IMR-90 (cell line): ENCODE measurements around the gene CTRL. TPM values are rescaled to one million over a fixed set of nuclear protein-coding genes. Genes with fewer than 3 reads are reported as not detected.

ENCODE experiments used
- ATAC-seq: fragments of 200-7000 bp; cut with Tn5 transposase; 2 replicates; pipeline ENCODE4 v1.9.1; 2020; ENCODE audit warnings: low read depth, mild to moderate bottlenecking, moderate library complexity
- BruUV-seq: library from RNA; stranded (reverse); fragments of 400-500 nt; replicated peaks from 2 replicates; lab custom pipeline; 2021; lab: Mats Ljungman, UMichigan
- CTCF ChIA-PET: fragments of 300-600 bp; formaldehyde crosslinking; extraction: SDS; loops from one replicate; lab custom pipeline; 2021; ENCODE audit warnings: antibody characterized with exemption; lab: Yijun Ruan, JAX
- POLR2A ChIA-PET: fragments of 300-600 bp; sonication (Branson Sonifier 250); formaldehyde crosslinking; loops from one replicate; lab custom pipeline; 2022; ENCODE audit warnings: antibody characterized with exemption; ENCODE audit not compliant: unreplicated experiment; lab: Charles Lee
- DNase-seq: peaks from one replicate; pipeline ENCODE4 v3.0.0; 2013
- H2AFZ ChIP-seq: replicated peaks from 2 replicates; pipeline ENCODE3; 2013; ENCODE audit warnings: low read length, mild to moderate bottlenecking; ENCODE audit not compliant: poor library complexity
- H2AK5ac ChIP-seq: 2 replicates; pipeline ENCODE4 v1.6.1; 2013; ENCODE audit warnings: low read depth, low read length, inconsistent platforms
- H2AK9ac ChIP-seq: replicated peaks from 2 replicates; pipeline ENCODE3; 2013; ENCODE audit warnings: mild to moderate bottlenecking, low read depth, low read length, moderate library complexity; ENCODE audit not compliant: poor library complexity
- H2BK120ac ChIP-seq: 2 replicates; pipeline ENCODE4 v1.6.1; 2013; ENCODE audit warnings: low read depth, low read length, inconsistent platforms
- H2BK15ac ChIP-seq: 3 replicates; pipeline ENCODE4 v1.6.1; 2013; ENCODE audit warnings: low read depth, low read length, inconsistent platforms
- H2BK20ac ChIP-seq: 2 replicates; pipeline ENCODE4 v1.6.1; 2013; ENCODE audit warnings: low read depth, mild to moderate bottlenecking, inconsistent platforms, low read length, moderate library complexity
- H2BK5ac ChIP-seq: 2 replicates; pipeline ENCODE4 v1.6.1; 2013; ENCODE audit warnings: mild to moderate bottlenecking, low read depth, low read length, inconsistent platforms; ENCODE audit not compliant: poor library complexity, severe bottlenecking
- H3K14ac ChIP-seq: replicated peaks from 2 replicates; pipeline ENCODE4 v1.6.1; 2013; ENCODE audit warnings: low read depth, low read length, inconsistent platforms
- H3K18ac ChIP-seq: 2 replicates; pipeline ENCODE4 v1.6.1; 2013; ENCODE audit warnings: low read depth, low read length, control low read depth
- H3K23ac ChIP-seq: 2 replicates; pipeline ENCODE4 v1.6.1; 2013; ENCODE audit warnings: low read depth, low read length, inconsistent platforms
- H3K27ac ChIP-seq: 2 replicates; pipeline ENCODE4 v1.5.1; 2013; ENCODE audit warnings: mild to moderate bottlenecking, control low read depth, low read length; ENCODE audit not compliant: insufficient read depth
- H3K27me3 ChIP-seq: 2 replicates; pipeline ENCODE4 v1.6.1; 2013; ENCODE audit warnings: low read length; ENCODE audit not compliant: control insufficient read depth, insufficient read depth
- H3K36me3 ChIP-seq: 2 replicates; pipeline ENCODE4 v1.6.1; 2013; ENCODE audit warnings: low read length, mixed read lengths; ENCODE audit not compliant: control insufficient read depth, insufficient read depth
- H3K4ac ChIP-seq: 2 replicates; pipeline ENCODE4 v1.6.1; 2013; ENCODE audit warnings: low read depth, low read length, inconsistent platforms
- H3K4me1 ChIP-seq: 2 replicates; pipeline ENCODE4 v1.6.1; 2013; ENCODE audit warnings: low read length, mixed read lengths; ENCODE audit not compliant: control insufficient read depth, insufficient read depth
- H3K4me2 ChIP-seq: 2 replicates; pipeline ENCODE4 v1.6.1; 2013; ENCODE audit warnings: low read depth, mild to moderate bottlenecking, control low read depth, low read length, moderate library complexity
- H3K4me3 ChIP-seq: 2 replicates; pipeline ENCODE4 v1.5.1; 2013; ENCODE audit warnings: low read depth, mild to moderate bottlenecking, control low read depth, low read length, moderate library complexity; ENCODE audit not compliant: insufficient read depth
- H3K56ac ChIP-seq: 2 replicates; pipeline ENCODE4 v1.6.1; 2013; ENCODE audit warnings: low read length, inconsistent platforms; ENCODE audit not compliant: insufficient read depth; ENCODE audit errors: extremely low read depth
- H3K79me1 ChIP-seq, 2 experiments: 2 replicates each; pipeline ENCODE4 v1.6.1; 2013; ENCODE audit warnings: low read length in 2 of 2, inconsistent platforms in 1 of 2, low read depth in 1 of 2
- H3K9ac ChIP-seq: 2 replicates; pipeline ENCODE4 v1.6.1; 2013; ENCODE audit warnings: low read depth, low read length, control low read depth
- H3K9me1 ChIP-seq: 2 replicates; pipeline ENCODE4 v1.6.1; 2013; ENCODE audit warnings: low read length, inconsistent platforms; ENCODE audit not compliant: insufficient read depth
- H3K9me3 ChIP-seq: 2 replicates; pipeline ENCODE4 v1.6.1; 2013; ENCODE audit warnings: low read length; ENCODE audit not compliant: control insufficient read depth, insufficient read depth
- H4K20me1 ChIP-seq: 2 replicates; pipeline ENCODE4 v1.6.1; 2013; ENCODE audit warnings: low read length, inconsistent platforms; ENCODE audit not compliant: insufficient read depth
- H4K5ac ChIP-seq: 2 replicates; pipeline ENCODE4 v1.6.1; 2013; ENCODE audit warnings: mild to moderate bottlenecking, low read depth, low read length, control low read depth
- H4K8ac ChIP-seq, 2 experiments: 2 replicates each; pipeline ENCODE4 v1.6.1; 2013; ENCODE audit warnings: low read depth in 2 of 2, low read length in 2 of 2, control low read depth in 1 of 2, inconsistent platforms in 1 of 2
- H4K91ac ChIP-seq: 2 replicates; pipeline ENCODE4 v1.6.1; 2013; ENCODE audit warnings: low read depth, low read length, inconsistent platforms; ENCODE audit not compliant: insufficient read depth
- BHLHE40 ChIP-seq: fragments of 150-350 bp; IDR thresholded peaks from 2 replicates; pipeline ENCODE4 v1.6.1; 2016; ENCODE audit warnings: mild to moderate bottlenecking, low read depth, low read length
- CTCF ChIP-seq: conservative IDR thresholded peaks from 2 replicates; pipeline ENCODE4 v1.5.1; 2012; ENCODE audit warnings: mild to moderate bottlenecking, low read depth, low read length, improper control_type of control experiment
- FOS ChIP-seq: fragments of 150-350 bp; IDR thresholded peaks from 2 replicates; pipeline ENCODE4 v1.6.1; 2016; ENCODE audit warnings: low read depth, low read length
- MXI1 ChIP-seq: IDR thresholded peaks from 2 replicates; pipeline ENCODE4 v1.6.1; 2012; ENCODE audit warnings: low read depth, mild to moderate bottlenecking, low read length, moderate library complexity, borderline replicate concordance
- WGBS, 2 experiments: methylation state at CpG; one replicate each; pipeline versions ENCODE4 v1.1.5 to v1.1.7; 2013; ENCODE audit warnings: missing lambda C conversion rate in 2 of 2; ENCODE audit not compliant: insufficient read length in 1 of 2; ENCODE audit errors: extremely low coverage in 2 of 2; 5-methylcytosine and 5-hydroxymethylcytosine counted together
- dilution Hi-C: fragments of 300-500 bp; cut with HindIII; formaldehyde crosslinking; loops from one replicate; pipeline ENCODE4 v1.14.3; 2018; ENCODE audit warnings: low sequenced_read_pairs; ENCODE audit not compliant: unreplicated experiment
- in situ Hi-C: fragments of 300-500 bp; cut with MboI; formaldehyde crosslinking; loops from 3 replicates; pipeline ENCODE4 v1.14.3; 2019; ENCODE audit warnings: low sequenced_read_pairs, inconsistent platforms, mixed read lengths
- intact Hi-C: fragments of 100-400 bp; cut with micrococcal nuclease; formaldehyde crosslinking; loops from 2 replicates; pipeline ENCODE4 v1.10.0; 2022
- polyA plus RNA-seq, 3 experiments: library from polyadenylated mRNA; depleted of rRNA; stranded (reverse); fragments of >200 nt; gene quantifications; 2 replicates each; pipeline ENCODE4 v1.2.3, GENCODE V29; 2012; ENCODE audit warnings: low replicate concordance in 1 of 3
- total RNA-seq: library from RNA; depleted of rRNA; stranded (reverse); fragments of >200 nt; gene quantifications from 2 replicates; pipeline ENCODE4 v1.2.3, GENCODE V29; 2012

The CTRL gene
- total and polyA plus RNA-seq, 2 of the 4 experiments (the other 2 are of a cell fraction): 0.18 to 1.1 TPM

- H4K8ac ChIP-seq: no peak overlapping the region
- no peak overlapping the region for H4K5ac ChIP-seq
- H4K91ac ChIP-seq: no peak overlapping the region
- H2BK120ac ChIP-seq: no peak overlapping the region
- no peak overlapping the region for H3K27ac ChIP-seq
- no peak overlapping the region for H3K4me3 ChIP-seq
- H2BK5ac ChIP-seq: peak overlapping the region; percentile 66
- H2AK5ac ChIP-seq: no peak overlapping the region
- TF ChIP-seq BHLHE40 (peak; percentile 69; the same call in 1 of the 2 replicates), MXI1 (peak; percentile 63; the same call in 1 of the 2 replicates), FOS (peak; percentile 99), CTCF (no peak)
- H2BK20ac ChIP-seq: no peak overlapping the region
- H3K9me3 ChIP-seq: no peaks in the 10 kb centered on the region
- dilution Hi-C loops: no loop called here
- peaks cover 34% of the 10 kb centered on the region for H3K9me1 ChIP-seq
- no peak overlapping the region for H3K9ac ChIP-seq
- peaks cover 61% of the 10 kb centered on the region for H4K20me1 ChIP-seq
- H3K23ac ChIP-seq: no peak overlapping the region
- in situ Hi-C loops: no loop called here
- H3K36me3 ChIP-seq: peaks cover 11% of the 10 kb centered on the region
- H2AK9ac ChIP-seq: no peak overlapping the region
- no peak overlapping the region for H3K4me2 ChIP-seq
- H3K14ac ChIP-seq: no peak overlapping the region
- DNase-seq (peak; percentile 93), ATAC-seq (peak; percentile 88)
- 50% methylated on average over 3 of the region's 4 CpGs; no CpG with 5 or more reads in 1 of the 2 experiments for WGBS, 2 experiments
- peaks cover 23% of the 10 kb centered on the region for H3K4me1 ChIP-seq
- no peak overlapping the region for H3K18ac ChIP-seq
- no peak overlapping the region for H3K56ac ChIP-seq
- peaks cover 14 to 74% of the 10 kb centered on the region in 2 experiments for H3K79me1 ChIP-seq
- H2AFZ ChIP-seq: peak overlapping the region; percentile 48
- no peak overlapping the region for H2BK15ac ChIP-seq
- intact Hi-C loops: no loop called here
- H3K4ac ChIP-seq: no peak overlapping the region
- CTCF ChIA-PET: interaction anchor here (0.6 kb wide), 1 partner anchor 18 kb away, joined by 3 read pairs; no protein-coding TSS in a partner anchor
- POLR2A ChIA-PET: no interaction called here
- no TSS peak for BruUV-seq
- H3K27me3 ChIP-seq: no peaks in the 10 kb centered on the region
Measured at GRCh38 chr16:67917852-67918236, 13.8 kb downstream of the CTRL start.
